GM20431 (cell line): Measurements from ENCODE around the gene XRCC1.
"Not testable (repeated sequence)": the region's sequence is repeated elsewhere in the genome, so short reads cannot be mapped to it uniquely, and the experiment has no call there.

Experiments
- in situ Hi-C: fragments of 300-500 bp; cut with MseI, MboI; formaldehyde crosslinking; loops from one replicate; pipeline ENCODE4 v1.15.0; 2020; ENCODE audit warnings: low sequenced_read_pairs; ENCODE audit not compliant: unreplicated experiment

The XRCC1 gene

DNA sequence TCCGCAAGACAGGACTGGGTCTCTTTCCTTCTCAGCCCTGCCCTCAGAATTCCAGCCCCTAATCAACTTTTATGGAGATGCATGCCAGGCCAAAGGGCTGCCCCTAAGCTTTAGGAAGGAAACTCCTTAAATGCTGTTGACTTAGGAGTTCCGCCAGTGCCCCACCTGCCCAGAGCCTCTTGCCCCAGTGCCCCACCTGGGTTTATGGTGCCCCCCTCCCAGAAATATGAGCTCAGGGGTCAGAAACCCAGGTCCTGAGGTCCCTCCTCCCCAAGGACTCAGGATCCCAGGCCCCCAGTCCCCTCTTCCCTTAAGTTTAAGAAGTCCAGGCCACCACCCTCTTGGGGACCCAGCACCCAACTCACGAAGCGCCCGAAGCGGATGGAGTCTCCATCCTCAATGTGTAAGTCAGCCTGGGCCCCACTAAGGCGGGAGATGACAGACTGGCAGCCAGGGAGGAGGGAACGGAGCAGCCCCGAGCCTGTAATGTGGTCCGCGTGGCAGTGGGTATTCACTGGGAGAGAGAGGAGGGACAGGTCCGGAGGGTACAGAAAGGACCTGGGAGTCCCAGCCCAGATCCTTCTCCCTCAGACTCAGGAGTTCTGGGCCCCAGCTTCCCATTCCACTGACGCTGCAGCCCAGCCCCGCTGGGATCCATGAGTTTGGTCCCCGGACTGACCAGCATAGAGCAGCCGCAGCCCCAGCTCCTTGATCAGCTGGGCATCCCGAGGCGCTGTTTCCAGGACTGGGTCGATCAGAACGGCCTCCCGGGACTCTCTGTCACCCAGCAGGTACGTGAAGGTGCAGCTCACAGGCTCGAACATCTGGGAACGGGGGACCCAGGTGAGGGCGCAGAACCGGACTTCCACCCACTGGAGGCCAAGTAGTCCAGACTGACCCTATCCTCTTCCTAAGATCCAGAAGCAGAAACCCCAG lies 49.2 kb downstream of the XRCC1 start:
- in situ Hi-C loops: no loop called here

DNA sequence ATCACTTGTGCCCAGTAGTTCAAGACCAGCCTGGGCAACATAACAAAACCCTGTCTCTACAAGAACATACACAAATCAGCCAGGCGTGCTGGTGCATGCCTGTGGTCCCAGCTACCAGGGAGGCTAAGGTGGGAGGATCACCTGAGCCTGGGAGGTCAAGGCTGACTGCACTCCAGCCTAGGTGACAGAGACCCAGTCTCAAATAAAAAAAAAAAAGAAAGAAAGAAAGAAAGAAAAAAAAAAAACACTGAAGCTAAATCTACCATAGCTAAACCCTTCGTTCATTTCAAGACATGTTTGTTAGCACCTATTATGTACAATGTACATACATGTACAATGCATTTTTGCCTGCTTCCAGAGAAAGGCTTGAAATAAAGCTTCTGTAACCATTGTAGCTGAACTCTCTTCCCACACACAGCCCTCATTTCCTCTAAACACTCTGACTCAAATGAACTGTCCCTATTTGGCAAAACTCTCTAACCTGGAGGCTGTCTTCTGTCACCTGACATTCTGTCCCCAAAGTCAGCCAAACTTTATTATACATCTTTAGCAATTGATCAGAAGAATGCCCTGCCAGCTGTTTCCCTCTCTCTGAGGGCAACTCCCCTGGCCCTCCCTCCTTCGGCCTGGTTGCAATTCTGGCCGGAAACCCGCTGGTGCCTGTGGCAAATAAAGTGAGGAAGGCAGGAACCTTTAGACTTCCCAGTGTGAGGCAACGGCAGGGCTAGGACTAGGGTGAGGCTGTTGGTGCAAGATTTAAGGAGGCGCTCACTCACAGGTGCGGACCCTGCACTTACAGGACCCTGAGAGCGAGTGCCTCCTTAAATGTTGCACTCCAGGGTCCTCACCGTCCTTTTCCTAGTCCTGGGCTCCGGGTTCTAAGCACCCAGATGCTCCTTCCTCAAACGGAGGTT lies 50.1 kb downstream of the XRCC1 start:
- in situ Hi-C loops: loop anchor here (5.0 kb wide), 1 partner anchor 78 kb away; no protein-coding TSS in a partner anchor

DNA sequence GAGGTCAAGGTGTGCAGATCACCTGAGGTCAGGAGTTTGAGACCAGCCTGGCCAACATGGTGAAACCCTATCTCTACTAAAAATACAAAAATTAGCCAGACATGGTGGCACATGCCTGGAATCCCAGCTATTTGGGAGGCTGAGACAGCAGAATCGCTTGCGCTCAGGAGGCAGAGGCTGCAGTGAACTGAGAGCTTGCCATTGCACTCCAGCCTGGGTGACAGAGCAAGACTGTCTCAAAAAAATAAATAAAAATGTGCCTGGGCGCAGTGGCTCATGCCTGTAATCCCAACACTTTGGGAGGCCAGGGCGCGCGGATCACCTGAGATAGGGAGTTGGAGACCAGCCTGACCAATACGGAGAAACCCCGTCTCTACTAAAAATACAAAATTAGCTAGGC lies 51.6 kb downstream of the XRCC1 start:
- in situ Hi-C loops: loop anchor here (5.0 kb wide), 1 partner anchor 76 kb away; no protein-coding TSS in a partner anchor

DNA sequence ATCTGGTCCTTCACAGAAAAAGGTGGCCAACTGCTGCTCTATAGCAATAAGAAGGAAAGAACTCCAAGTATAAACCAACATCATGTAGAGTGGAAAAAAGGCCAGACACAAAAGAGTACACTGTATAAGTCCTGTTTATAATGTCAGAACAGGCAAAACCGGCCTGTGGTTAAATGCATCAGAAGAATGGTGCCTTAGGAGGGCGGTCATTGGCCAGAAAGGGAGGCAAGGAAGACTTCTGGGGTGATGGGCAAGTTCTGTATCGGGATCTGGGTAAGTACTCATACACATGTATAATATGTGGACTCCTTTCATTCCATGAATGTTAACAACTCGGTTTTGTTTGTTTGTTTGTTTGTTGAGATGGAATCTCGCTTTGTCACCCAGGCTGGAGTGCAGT lies 52.4 kb downstream of the XRCC1 start:
- in situ Hi-C loops: loop anchor here (5.0 kb wide), 1 partner anchor 76 kb away; no protein-coding TSS in a partner anchor

DNA sequence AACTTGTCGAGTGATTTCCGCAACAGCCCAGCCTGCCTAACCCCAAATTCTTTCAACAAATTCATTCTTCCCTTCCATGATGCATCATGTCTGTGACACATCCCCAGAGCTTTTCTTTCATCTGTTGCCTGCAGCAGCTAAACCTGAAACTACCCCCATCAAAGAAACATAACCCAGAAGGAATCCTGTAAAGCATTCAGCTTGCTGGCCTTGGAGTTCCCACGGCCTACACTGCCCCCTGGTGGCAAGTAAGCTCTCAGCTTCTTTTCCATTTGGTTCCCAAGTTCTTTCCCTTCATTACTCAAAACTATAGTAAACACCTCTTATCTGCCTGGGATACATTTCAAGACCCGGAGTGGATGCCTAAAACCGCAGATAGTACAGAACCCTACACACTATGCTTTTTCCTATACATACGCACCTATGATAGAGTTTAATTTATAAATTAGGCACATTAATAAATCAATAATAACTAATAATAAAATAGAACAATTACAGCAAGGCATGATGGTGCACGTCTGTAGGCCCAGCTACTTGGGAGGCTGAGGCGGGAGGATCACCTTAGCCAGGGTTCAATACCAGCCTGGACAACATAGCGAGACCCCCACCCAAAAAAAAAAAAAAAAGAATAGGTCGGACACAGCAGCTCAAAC lies 55.8 kb downstream of the XRCC1 start:
- in situ Hi-C loops: loop anchor here (5.0 kb wide), 1 partner anchor 72 kb away; no protein-coding TSS in a partner anchor

DNA sequence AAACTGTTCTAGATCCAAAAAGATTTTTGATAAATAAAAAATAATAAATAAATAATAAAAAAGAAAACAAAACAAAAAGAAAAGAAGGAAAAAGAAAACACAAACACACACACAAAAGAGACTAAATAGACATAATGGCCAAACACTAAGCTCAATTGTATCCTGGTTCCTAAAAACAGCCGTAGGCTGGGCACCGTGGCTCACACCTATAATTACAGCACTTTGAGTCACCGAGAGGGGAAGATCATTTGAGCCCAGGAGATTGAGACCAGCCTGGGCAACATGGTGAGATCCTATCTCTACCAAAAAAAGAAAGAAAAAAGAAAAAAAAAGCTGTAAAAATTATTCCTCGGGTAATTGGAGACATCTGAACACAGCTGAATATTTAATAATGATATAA lies 57.3 kb downstream of the XRCC1 start:
- in situ Hi-C loops: no loop called here

DNA sequence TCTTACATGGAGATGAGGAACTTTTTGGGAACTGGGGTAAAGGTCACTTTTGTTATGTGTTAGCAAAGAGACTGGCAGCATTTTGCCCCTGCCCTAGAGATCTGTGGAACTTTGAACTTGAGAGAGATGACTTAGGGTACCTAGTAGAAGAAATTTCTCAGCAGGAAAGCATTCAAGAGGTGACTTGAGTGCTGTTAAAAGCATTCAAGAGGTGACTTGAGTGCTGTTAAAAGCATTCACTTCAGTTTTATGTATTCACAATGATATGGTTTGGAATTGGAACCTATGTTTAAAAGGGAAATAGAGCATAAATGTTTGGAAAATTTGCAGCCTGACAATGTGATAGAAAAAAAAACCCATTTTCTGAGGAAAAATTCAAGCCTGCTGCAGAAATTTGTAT lies 62.9 kb downstream of the XRCC1 start:
- in situ Hi-C loops: not testable (repeated sequence)

DNA sequence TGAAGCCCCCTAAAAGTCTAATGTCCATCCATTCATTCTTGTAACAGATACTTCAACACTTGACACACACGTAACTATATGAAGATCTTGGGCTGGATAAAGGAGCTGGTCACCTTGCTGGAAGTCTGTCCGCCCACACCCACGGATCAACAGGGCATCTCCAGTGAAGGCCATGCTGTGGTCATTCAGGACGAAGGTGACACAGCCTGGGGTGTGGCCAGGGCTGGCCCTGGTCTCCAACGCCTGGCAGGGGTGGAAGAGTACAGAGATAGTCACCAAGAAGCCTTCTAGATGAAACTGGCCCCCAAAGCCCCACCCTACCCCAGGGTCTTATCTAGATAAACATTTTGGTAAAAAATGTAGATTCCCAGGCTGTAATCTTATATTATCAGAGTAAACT lies 64.0 kb downstream of the XRCC1 start:
- in situ Hi-C loops: no loop called here

DNA sequence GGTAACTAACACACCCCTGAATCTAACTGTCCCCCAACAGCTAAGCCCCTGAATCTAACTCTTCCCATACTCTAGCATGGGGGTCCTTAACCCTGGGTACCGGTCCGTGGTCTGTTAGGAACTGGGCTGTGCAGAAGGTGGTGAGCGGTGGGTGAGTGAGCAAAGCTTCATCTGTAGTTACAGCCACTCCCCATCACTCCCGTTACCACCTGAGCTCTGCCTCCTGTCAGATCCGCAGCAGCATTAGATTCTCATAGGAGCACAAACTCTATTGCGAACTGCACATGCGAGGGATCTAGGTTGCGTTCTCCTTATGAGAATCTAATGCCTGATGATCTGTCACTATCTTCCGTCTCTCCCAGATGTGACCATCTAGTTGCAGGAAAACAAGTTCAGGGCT lies 64.6 kb downstream of the XRCC1 start:
- in situ Hi-C loops: no loop called here

DNA sequence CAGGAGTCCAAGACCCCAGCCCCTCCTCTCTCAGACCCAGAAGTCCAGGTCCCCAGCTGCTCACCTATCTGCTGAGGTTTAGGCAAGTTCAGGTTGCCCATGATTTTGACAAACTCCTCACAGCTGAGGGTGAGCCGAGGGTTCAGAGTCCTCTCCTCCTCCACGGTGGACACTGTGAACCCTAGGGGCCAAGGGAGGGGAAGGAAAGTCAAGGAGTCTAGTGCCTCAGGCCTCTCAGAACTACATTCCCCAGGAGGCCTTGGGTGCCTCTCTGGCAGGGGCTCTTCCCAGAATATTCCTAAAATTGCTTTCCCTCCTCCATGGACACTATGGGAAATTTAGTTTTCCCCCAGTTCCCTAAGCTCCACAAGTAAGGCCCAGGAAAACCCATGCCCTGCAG lies 67.4 kb downstream of the XRCC1 start:
- in situ Hi-C loops: no loop called here

DNA sequence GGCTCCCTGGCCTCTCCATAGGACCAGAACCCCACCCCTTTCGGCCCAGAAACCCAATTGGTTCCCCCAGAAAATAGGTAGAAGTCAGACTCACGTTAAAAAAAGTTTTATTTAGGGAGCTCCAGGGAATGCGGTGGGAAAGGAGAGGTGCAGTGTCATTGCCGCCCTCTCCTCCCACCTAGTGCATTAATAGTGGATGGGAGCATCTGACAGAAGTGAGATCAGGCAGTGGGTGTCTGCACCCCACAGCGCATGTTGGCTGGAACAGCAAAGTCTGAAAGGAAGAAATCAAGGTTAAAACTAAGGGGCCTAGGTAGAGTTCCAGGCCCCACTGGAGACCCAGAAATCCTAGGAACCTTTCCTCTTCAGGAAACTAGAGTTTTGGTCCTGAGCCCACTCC lies 68.7 kb downstream of the XRCC1 start:
- in situ Hi-C loops: no loop called here

DNA sequence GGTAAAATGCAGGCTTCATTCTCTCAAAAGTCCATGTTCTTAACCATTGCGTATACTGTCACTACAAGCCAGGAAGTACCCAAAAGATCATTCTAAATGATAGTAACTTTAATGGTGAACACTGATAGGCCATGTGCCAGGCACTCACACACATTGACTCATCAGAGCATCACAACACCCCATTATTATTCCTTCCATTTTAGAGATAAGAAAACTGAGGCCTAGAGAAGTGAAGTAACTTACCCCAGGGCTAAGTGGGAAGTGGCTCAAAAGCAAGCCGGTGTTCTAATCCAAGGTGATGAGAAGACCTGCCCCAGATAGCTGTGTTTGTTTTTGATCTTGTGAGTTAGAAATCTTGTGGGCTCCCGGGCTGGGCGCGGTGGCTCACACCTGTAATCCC lies 69.4 kb downstream of the XRCC1 start:
- in situ Hi-C loops: no loop called here

DNA sequence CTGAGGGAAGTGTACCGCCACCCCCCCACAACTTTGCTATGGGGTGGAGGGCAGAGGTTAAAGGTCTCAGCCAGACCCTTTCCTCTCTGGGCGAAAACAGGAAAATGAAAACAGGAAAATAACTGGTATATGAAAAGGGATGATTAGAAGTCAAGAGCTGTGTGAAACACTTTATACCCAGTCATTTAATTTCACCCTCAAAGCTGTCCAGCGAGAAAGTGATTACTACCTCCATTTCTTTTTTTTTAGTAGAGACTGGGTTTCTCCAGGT lies 70.2 kb downstream of the XRCC1 start:
- in situ Hi-C loops: no loop called here

DNA sequence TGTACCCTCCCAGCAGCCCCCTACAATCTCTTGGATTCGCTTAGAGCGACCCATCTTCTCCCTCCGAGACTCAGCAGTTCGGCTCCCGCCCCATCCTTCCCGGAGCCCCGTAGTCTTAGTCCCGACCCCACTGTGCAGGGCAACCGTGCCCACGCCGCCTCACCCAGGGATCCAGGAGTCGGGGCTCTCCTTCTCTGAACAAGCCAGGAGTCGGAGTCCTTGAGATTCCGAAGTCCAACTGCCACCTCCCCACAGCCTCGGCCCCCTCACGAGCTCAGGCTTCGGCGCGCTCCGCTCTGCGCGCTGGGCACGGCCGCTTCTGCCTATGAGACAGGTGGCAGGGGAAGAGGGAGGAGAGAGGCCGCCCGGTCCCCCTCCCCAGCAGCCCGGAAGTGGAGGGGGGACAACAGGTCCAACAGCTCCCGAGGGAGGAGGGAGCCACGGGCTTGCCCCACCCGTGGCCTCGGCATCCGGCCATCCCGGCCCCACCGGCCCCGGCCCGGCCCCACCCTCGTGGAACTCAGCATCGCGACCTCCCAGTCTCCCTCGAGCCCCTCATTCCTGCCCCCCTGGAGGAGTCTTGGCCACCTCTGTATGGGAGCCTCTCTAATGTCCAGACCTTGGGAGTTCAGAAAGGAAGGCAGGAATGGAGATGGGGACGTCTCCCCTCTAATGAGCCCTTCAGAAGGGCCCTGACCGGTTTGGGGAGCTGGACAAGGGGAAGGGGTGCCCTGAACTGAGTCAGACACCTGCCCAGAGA lies 70.7 kb downstream of the XRCC1 start, which contains the start of gene PHLDB3:
Gene PHLDB3 (minus strand): TSS at position 321 of the 760 bp plus-strand sequence. CDS start 628 bp downstream, outside the sequence.
- in situ Hi-C loops: no loop called here

DNA sequence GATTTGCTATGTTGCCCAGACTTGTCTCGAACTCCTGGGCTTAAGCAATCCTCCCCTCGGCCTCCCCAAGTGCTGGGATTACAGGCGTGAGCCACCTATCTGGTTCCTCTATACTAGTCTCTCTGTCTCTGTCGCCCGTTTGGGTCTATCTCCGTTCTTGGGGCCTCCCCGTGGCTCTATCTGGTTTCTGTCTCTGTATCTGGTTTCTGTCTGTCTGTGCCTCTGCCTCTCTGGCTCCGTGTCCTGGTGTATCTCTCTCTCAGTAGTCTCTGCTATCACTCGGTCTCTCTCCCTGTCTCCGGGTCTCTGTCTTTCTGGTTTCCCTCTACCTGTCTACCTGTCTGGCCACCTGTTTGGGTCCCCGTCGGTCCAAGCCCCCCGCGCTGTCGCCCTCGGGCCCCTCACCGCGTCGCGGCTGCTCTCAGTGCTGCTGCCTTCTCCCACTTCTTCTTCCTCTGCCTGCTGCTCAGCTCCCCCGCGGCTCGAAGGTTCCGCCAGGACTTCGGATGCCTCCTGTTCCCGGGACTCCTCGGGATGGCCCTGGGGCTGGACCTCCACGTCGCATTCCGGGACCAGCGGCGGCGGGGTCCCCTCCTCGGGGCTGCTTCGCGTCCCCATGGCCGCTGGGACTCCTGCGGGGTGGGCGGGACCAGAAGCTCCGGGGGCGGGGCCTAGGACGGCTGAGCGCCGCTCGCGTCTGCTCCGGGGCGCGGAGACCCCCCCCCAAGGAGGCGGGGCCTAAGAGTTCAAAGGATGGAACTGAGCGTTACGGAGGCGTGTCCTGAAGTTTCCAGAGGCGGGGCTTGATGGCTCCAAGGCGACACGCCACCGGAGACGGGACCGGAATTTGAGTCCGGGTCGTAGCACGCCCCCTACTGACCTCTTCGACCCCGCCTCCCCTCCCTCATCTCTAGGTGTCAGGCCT lies 71.6 kb downstream of the XRCC1 start:
- in situ Hi-C loops: no loop called here

DNA sequence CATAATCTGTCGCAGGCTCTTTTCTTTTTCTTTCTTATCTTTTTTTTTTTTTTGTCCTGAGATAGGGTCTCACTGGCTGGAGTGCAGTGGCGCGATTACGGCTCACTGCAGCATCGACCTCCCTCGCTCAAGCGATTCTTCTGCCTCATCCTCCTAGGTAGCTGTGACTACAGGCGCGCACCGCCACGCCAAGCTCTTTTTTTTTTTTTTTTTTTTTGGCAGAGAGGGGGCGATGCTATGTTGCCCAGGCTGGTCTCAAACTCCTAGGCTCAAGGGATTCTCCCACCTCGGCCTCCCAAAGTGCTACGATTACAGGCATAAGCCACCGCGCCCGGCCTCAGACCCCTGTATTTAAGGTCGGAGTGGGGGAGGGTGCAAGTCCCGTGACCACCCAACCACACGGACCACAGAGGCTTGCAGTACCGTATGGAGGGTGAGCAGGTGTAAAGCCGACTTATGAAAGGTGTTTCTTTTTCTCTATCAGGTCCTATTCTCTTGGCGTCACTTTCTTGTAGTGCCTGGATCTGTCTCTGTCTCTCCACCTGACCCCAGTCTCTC lies 72.8 kb downstream of the XRCC1 start:
- in situ Hi-C loops: no loop called here

DNA sequence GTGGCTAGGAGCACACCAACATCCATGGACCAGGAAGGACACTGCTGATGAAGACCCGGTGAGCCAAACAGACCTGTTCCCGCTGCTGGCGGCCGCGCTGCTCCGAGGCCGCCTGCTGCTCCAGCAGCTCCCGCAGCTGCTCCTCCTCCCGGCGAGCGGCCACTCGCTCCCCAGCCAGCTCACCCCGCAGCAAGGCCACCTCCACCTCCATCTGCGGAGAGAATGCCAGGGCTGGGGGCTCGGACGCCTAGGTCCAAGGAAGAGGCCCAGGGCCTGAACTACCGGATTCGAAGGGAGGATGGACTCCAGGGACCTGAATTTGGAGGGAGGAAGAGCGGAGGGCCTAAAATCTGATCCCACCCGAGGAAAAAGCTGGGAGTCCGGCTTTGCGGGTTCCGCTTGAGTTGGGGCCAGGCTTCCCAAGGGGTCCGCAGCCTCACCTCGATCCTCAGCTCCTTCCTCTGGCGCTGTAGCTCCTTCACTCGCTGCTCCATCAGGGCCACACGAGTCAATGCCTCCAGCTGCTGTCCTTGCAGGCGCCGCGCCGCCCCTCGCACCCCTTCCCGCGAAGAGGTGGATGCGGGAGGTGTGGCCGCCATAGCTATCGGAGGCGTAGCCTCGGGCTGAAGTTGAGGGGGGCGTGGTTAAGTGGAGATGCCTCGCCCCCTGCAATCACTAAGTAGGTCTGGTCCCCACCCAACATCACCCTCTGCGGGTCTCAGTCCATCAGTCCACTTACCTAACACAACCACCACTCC lies 73.5 kb downstream of the XRCC1 start:
- in situ Hi-C loops: no loop called here

DNA sequence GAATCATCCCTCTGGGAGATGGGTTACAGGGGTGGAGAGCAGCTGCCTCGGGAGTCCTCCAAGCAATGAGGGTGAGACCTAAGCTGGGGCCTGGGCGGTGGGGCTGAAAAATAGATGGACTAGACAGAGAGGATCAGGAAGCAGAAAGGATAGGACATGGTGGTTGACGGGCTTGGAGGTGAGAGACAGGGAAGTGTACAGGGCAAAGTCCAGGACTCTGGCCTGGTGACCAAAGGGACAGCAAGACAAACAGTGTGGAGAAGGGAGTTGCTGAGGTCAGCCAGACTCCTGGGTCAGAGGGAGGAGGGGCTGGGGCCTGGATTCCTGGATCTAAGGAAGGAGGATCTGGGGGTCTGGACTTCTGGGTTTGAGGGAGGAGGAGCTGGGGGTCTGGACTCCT lies 76.3 kb downstream of the XRCC1 start:
- in situ Hi-C loops: no loop called here
